Measurements from ENCODE around the gene ARHGEF4. TPM values are rescaled to one million over a fixed set of nuclear protein-coding genes. Genes with fewer than 3 reads are reported as not detected.
A peak's percentile ranks its signal among the peaks of the same experiment; 100 is the strongest.

Gene ARHGEF4
- total RNA-seq, 1 experiment from 2014 or later = 21.8 TPM

DNA sequence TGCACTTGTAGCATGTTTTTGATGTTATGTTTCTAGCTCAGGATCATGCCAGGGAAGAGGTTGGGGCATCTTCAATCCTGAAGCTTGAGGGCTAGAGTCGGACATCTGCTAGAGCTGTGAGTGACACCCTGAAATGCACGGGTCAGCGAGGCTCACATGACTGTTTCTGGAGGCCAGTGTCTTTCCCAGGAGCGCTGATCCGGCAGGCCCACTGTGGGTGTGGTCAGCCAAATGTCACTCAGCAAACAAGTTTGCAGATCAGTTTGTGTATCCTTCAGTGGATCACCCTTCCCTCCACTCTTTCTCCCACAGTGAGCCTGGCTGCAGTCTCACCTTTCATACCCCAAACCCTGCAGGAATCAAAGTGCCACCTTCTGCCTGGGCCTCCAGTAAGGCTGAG, 23.0 kb upstream of the ARHGEF4 start:
- no peaks in the 10 kb centered on the region; the same call in 1 of the 2 replicates for H3K4me1 Mint-ChIP-seq
- H3K27me3 Mint-ChIP-seq (ENCODE audit: low read depth) = peaks cover 3% of the 10 kb centered on the region; the same call in 1 of the 2 replicates
- H3K36me3 Mint-ChIP-seq = no peaks in the 10 kb centered on the region
- POLR2A ChIA-PET = no interaction called here
- H3K4me3 Mint-ChIP-seq = no peak overlapping the region
- TF ChIP-seq GTF2I (CRISPR knock-in tag; conservative IDR thresholded peaks at IDR 0.05) (no peak), NFATC4 (CRISPR knock-in tag; IDR thresholded peaks at IDR 0.05) (no peak), CBFB (CRISPR knock-in tag; IDR thresholded peaks at IDR 0.05; ENCODE audit: low read depth) (no peak), NFE2L1 (CRISPR knock-in tag; IDR thresholded peaks at IDR 0.05) (no peak), TEAD1 (CRISPR knock-in tag; IDR thresholded peaks at IDR 0.05) (no peak), ZBTB21 (CRISPR knock-in tag; IDR thresholded peaks at IDR 0.05; ENCODE audit: borderline replicate concordance) (no peak), ZNF263 (CRISPR knock-in tag; IDR thresholded peaks at IDR 0.05; ENCODE audit: low read depth) (no peak), EMX1 (CRISPR knock-in tag; IDR thresholded peaks at IDR 0.05) (no peak), KAT7 (CRISPR knock-in tag; IDR thresholded peaks at IDR 0.05; ENCODE audit: borderline replicate concordance) (no peak), ZBTB43 (CRISPR knock-in tag; IDR thresholded peaks at IDR 0.05) (no peak), TEAD4 (CRISPR knock-in tag; IDR thresholded peaks at IDR 0.05) (no peak), ZNF138 (CRISPR knock-in tag; conservative IDR thresholded peaks at IDR 0.05) (no peak), ZNF416 (CRISPR knock-in tag; IDR thresholded peaks at IDR 0.05) (no peak), HMGA2 (CRISPR knock-in tag; IDR thresholded peaks at IDR 0.05) (no peak), FOXP1 (CRISPR knock-in tag; IDR thresholded peaks at IDR 0.05; ENCODE audit: borderline replicate concordance) (no peak)
- TF ChIP-seq, protein P1, sequence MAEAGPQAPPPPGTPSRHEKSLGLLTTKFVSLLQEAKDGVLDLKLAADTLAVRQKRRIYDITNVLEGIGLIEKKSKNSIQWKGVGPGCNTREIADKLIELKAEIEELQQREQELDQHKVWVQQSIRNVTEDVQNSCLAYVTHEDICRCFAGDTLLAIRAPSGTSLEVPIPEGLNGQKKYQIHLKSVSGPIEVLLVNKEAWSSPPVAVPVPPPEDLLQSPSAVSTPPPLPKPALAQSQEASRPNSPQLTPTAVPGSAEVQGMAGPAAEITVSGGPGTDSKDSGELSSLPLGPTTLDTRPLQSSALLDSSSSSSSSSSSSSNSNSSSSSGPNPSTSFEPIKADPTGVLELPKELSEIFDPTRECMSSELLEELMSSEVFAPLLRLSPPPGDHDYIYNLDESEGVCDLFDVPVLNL (CRISPR knock-in tag; IDR thresholded peaks at IDR 0.05; ENCODE audit: borderline replicate concordance, low read depth) = no peak
- TF ChIP-seq, protein P2, sequence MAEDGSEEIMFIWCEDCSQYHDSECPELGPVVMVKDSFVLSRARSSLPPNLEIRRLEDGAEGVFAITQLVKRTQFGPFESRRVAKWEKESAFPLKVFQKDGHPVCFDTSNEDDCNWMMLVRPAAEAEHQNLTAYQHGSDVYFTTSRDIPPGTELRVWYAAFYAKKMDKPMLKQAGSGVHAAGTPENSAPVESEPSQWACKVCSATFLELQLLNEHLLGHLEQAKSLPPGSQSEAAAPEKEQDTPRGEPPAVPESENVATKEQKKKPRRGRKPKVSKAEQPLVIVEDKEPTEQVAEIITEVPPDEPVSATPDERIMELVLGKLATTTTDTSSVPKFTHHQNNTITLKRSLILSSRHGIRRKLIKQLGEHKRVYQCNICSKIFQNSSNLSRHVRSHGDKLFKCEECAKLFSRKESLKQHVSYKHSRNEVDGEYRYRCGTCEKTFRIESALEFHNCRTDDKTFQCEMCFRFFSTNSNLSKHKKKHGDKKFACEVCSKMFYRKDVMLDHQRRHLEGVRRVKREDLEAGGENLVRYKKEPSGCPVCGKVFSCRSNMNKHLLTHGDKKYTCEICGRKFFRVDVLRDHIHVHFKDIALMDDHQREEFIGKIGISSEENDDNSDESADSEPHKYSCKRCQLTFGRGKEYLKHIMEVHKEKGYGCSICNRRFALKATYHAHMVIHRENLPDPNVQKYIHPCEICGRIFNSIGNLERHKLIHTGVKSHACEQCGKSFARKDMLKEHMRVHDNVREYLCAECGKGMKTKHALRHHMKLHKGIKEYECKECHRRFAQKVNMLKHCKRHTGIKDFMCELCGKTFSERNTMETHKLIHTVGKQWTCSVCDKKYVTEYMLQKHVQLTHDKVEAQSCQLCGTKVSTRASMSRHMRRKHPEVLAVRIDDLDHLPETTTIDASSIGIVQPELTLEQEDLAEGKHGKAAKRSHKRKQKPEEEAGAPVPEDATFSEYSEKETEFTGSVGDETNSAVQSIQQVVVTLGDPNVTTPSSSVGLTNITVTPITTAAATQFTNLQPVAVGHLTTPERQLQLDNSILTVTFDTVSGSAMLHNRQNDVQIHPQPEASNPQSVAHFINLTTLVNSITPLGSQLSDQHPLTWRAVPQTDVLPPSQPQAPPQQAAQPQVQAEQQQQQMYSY (CRISPR knock-in tag; IDR thresholded peaks at IDR 0.05) = no peak
- TF ChIP-seq, protein P3, sequence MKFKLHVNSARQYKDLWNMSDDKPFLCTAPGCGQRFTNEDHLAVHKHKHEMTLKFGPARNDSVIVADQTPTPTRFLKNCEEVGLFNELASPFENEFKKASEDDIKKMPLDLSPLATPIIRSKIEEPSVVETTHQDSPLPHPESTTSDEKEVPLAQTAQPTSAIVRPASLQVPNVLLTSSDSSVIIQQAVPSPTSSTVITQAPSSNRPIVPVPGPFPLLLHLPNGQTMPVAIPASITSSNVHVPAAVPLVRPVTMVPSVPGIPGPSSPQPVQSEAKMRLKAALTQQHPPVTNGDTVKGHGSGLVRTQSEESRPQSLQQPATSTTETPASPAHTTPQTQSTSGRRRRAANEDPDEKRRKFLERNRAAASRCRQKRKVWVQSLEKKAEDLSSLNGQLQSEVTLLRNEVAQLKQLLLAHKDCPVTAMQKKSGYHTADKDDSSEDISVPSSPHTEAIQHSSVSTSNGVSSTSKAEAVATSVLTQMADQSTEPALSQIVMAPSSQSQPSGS (CRISPR knock-in tag; IDR thresholded peaks at IDR 0.05; ENCODE audit: borderline replicate concordance, low read depth) = no peak
- CTCF ChIA-PET = no interaction called here
- ATAC-seq (no peak), DNase-seq (ENCODE audit: low spot score) (no peak)
- no peak overlapping the region for H3K27ac Mint-ChIP-seq
- H3K9me3 Mint-ChIP-seq = 0 out of 2 replicates have a peak, but pooled peaks cover 4% of the 10 kb centered on the region

- POLR2A ChIA-PET = no interaction called here
- no peak for ATAC-seq
- DNase-seq (ENCODE audit: low spot score) = no peak
- Mint-ChIP-seq H3K36me3 (no peaks in the 10 kb centered on the region), H3K4me1 (peaks cover 8% of the 10 kb centered on the region), H3K27ac (peak overlapping the region; percentile 21; the same call in 1 of the 2 replicates), H3K27me3 (ENCODE audit: low read depth) (peaks cover 3% of the 10 kb centered on the region; the same call in 1 of the 2 replicates), H3K9me3 (no peaks in the 10 kb centered on the region), H3K4me3 (no peak overlapping the region)
- CTCF ChIA-PET = interaction anchor here (1.0 kb wide), 2 partner anchors 17 to 58 kb away, joined by 3 read pairs; no protein-coding TSS in a partner anchor
- TF ChIP-seq TEAD4 (CRISPR knock-in tag; IDR thresholded peaks at IDR 0.05) = no peak
- TF ChIP-seq STAT6 (CRISPR knock-in tag; conservative IDR thresholded peaks at IDR 0.05; ENCODE audit: low read depth) = no peak
- TF ChIP-seq, protein P2 (CRISPR knock-in tag; IDR thresholded peaks at IDR 0.05) = no peak
- TF ChIP-seq ZBTB21 (CRISPR knock-in tag; IDR thresholded peaks at IDR 0.05; ENCODE audit: borderline replicate concordance) = no peak
These were observed 21.6 kb upstream of the ARHGEF4 start for GRCh38 chr2:130814931-130815680.
